Left lung (tissue), 10 donors: ENCODE measurements around the gene CACNA2D3. TPM values are rescaled to one million over a fixed set of nuclear protein-coding genes. Genes with fewer than 3 reads are reported as not detected.

Experiments
- ATAC-seq: fragments of 200-7000 bp; cut with Tn5 transposase; one replicate; pipeline ENCODE4 v1.9.1; 2020; ENCODE audit warnings: moderate library complexity
- DNase-seq, 4 donors: peaks; one replicate each; pipeline ENCODE4 v3.0.0-alpha.2; 2013 to 2020
- H3K27ac ChIP-seq, 2 donors: fragments of 200-600 bp; sonication (generic) in 1 of 2; one replicate each; pipeline versions ENCODE4 v1.5.0 to v1.8.0; 2020 to 2021
- H3K27me3 ChIP-seq, 2 donors: fragments of 200-600 bp; sonication (generic) in 1 of 2; one replicate each; pipeline versions ENCODE4 v1.5.0 to v1.8.0; 2020 to 2021
- H3K36me3 ChIP-seq, 2 donors: fragments of 200-600 bp; sonication (generic) in 1 of 2; one replicate each; pipeline versions ENCODE4 v1.5.0 to v1.8.0; 2020 to 2021
- H3K4me1 ChIP-seq, 2 donors: fragments of 200-600 bp; one replicate each; pipeline ENCODE4 v1.8.0; 2021
- H3K4me3 ChIP-seq, 2 donors: fragments of 200-600 bp; sonication (generic) in 1 of 2; one replicate each; pipeline versions ENCODE4 v1.5.0 to v1.8.0; 2020 to 2021; ENCODE audit warnings: mild to moderate bottlenecking in 1 of 2
- H3K9me3 ChIP-seq, 2 donors: fragments of 200-600 bp; sonication (generic) in 1 of 2; one replicate each; pipeline versions ENCODE4 v1.5.0 to v1.8.0; 2020 to 2021
- CTCF ChIP-seq, 2 donors: fragments of 200-600 bp; sonication (generic) in 1 of 2; IDR thresholded peaks; one replicate each; pipeline versions ENCODE4 v1.5.0 to v1.8.0; 2021; ENCODE audit warnings: antibody characterized with exemption in 2 of 2
- intact Hi-C, 2 donors: fragments of 100-400 bp; cut with DNase I; formaldehyde crosslinking; loops; one replicate each; pipeline versions ENCODE4 v1.11.2 to v1.14.2; 2022
- polyA plus RNA-seq, 6 donors: library from polyadenylated mRNA; unstranded; fragments of 120-200 nt; gene quantifications; one replicate each; pipeline ENCODE4 v1.2.1, GENCODE V29; 2013; ENCODE audit not compliant: insufficient read length in 6 of 6
- total RNA-seq, 2 donors: library from RNA; stranded (reverse); fragmentation: NEBNext Ultra II Directional; extraction: Animal tissue kit (Norgen Biotek cat#: 25700); gene quantifications; one replicate each; pipeline ENCODE4 v1.2.1, GENCODE V29; 2021
- donor health status: DM: no; HTN: yes; CAD: no.
- donor health status: DM: no; HTN: no; CAD: no.

CACNA2D3 gene
- total and polyA plus RNA-seq, 8 donors = 1.1 to 2.7 (median 1.5) TPM

DNA sequence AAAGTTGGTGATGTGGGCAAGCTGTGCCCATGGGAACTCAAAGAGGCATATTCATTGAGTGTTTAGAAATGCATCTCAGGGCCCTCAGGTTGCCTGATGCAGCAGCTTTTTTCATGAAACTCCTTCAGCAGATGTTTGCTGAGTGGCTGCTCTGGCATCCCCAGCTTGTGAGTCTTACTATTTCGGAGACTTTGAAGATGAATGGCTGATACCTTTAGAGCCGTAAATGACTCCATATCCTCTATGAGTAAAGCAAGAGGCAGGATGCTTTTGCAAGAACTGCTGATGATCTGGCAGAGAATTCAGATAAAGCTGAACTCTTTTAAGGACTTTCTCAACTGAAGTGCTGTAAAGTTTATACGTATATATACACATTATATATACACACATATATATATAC is 384.3 kb downstream of the CACNA2D3 start:
- no peak for ATAC-seq
- H3K27ac ChIP-seq = no peak overlapping the region
- H3K4me1 ChIP-seq = no peaks in the 10 kb centered on the region
- no peaks in the 10 kb centered on the region for H3K9me3 ChIP-seq
- intact Hi-C loops = no loop called here
- no peaks in the 10 kb centered on the region for H3K27me3 ChIP-seq
- no peaks in the 10 kb centered on the region for H3K36me3 ChIP-seq
- no peak for DNase-seq
- no peak for TF ChIP-seq CTCF (IDR thresholded peaks at IDR 0.05)
- no peak overlapping the region for H3K4me3 ChIP-seq

DNA sequence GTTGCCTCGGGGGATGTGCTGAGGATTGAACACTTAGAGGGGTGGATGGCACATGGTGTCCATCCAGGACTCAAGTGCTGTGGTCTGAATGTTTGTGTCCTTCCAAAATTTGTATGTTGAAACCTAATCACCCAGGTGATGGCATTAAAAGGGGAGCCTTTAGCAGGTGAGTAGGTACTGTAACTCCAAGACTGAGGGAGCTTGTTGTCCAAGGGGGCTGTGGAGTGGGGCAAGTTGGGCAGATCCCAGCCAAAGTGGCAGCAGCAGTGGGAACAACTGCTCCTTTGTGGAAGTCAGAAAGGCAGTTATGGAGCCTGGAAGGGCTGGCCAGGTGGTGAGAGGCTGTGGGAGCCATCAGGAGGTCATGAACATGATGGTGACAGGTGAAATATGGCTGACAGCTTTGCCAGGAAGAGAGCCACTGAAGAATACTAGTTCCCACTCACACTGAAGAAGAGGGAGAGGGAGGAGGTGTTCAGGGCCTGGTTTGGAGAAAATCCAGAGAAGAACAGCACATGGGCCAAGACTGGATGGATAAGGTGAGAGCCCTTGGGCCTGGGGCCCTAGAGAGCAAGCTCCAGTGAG is 385.6 kb downstream of the CACNA2D3 start:
- Histone ChIP-seq H3K27ac (no peak overlapping the region), H3K4me3 (no peak overlapping the region), H3K9me3 (no peaks in the 10 kb centered on the region), H3K4me1 (no peaks in the 10 kb centered on the region), H3K27me3 (no peaks in the 10 kb centered on the region), H3K36me3 (no peaks in the 10 kb centered on the region)
- TF ChIP-seq CTCF (IDR thresholded peaks at IDR 0.05) = no peak
- no peak for ATAC-seq
- intact Hi-C loops = no loop called here
- no peak for DNase-seq

DNA sequence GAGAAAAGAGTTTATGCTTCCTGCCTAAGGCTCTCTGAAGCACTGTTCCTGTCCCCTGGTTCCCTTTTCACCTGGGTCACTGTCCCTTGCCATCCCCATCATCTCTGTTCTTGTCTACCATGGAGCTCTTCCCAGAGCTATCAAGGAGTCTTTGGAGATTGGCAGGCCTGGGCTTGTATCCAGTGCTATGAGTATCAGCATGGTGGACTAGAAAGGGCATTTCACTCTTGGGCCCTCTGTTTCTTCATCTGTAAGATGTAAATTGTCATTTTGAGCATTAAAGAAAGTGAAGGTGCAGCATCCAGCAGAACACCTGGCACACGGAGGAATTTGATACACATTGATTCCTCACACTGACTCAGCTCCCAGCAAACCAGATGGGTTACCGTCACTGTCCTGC is 388.2 kb downstream of the CACNA2D3 start:
- Histone ChIP-seq H3K27ac (no peak overlapping the region), H3K9me3 (no peaks in the 10 kb centered on the region), H3K4me1 (no peaks in the 10 kb centered on the region), H3K27me3 (no peaks in the 10 kb centered on the region), H3K4me3 (no peak overlapping the region), H3K36me3 (no peaks in the 10 kb centered on the region)
- TF ChIP-seq CTCF (IDR thresholded peaks at IDR 0.05) = no peak
- no peak for ATAC-seq
- DNase-seq = no peak
- intact Hi-C loops = no loop called here

DNA sequence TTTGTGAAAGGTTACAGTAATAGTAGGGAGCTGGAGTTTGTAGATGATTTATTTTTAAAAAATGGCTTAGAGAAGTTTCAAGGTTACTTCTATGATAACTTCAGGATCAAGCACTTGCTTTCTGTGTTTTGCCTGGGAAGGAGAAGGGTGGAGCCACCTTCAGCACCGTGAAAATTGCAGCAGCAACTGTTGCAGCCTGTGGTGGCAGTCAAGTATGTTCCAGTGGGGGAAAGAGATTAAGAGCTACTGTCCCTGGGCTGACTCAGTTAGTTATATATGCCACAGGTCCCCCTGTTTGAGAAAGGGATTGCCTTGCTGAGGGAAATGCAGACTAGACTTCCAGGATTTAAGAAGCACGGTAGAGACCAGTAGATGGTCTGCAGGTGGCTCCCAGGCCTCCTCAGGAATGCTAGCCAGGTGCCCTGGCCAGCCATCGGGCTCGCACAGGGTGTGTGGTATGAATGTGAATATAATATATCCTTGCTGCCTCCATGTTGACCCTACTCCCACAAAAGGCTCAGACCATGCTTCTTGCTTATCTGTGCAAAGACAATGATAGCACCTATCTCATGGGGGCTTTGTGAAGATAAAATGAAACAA is 389.5 kb downstream of the CACNA2D3 start:
- TF ChIP-seq CTCF (IDR thresholded peaks at IDR 0.05) = no peak
- Histone ChIP-seq H3K4me3 (no peak overlapping the region), H3K27me3 (no peaks in the 10 kb centered on the region), H3K27ac (no peak overlapping the region), H3K9me3 (no peaks in the 10 kb centered on the region), H3K4me1 (no peaks in the 10 kb centered on the region), H3K36me3 (no peaks in the 10 kb centered on the region)
- intact Hi-C loops = no loop called here
- ATAC-seq = no peak
- no peak for DNase-seq

DNA sequence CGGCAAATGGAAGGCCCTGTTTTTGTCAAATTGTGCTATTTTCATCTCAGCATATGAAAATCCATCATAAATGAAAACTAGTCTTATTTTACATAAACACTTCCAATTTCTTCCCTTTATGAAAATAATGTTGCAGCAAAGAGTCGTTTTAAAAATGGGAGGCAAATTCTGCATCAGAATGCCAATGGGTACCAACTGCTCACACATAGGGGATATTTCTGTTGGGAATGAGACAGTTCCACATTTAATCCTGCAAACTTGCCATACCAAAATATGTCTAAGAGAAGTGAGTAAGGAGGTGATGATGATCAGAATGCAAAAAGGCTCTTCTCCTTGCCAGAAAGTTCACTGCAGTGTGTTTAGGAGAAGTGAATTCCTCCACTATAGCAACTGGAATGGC is 391.7 kb downstream of the CACNA2D3 start:
- Histone ChIP-seq H3K4me1 (no peaks in the 10 kb centered on the region), H3K9me3 (no peaks in the 10 kb centered on the region), H3K4me3 (no peak overlapping the region), H3K27me3 (no peaks in the 10 kb centered on the region), H3K27ac (no peak overlapping the region), H3K36me3 (no peaks in the 10 kb centered on the region)
- ATAC-seq (no peak), DNase-seq (no peak)
- intact Hi-C loops = no loop called here
- TF ChIP-seq CTCF (IDR thresholded peaks at IDR 0.05) = no peak
